KOPT-K1 (cell line): Measurements from ENCODE around the gene CSNK2A3.
"Not testable (repeated sequence)": the region's sequence is repeated elsewhere in the genome, so short reads cannot be mapped to it uniquely, and the experiment has no call there.

Source experiments
- H3K27ac ChIP-seq: fragments of 200-600 bp; sonication (generic); 2 replicates; pipeline ENCODE4 v1.5.1; 2016; ENCODE audit warnings: antibody characterized with exemption, mild to moderate bottlenecking, low read depth, low read length; ENCODE audit not compliant: poor library complexity, severe bottlenecking
- H3K36me3 ChIP-seq: fragments of 200-600 bp; sonication (generic); 2 replicates; pipeline ENCODE4 v1.5.1; 2017; ENCODE audit warnings: antibody characterized with exemption, mild to moderate bottlenecking, low read length, moderate library complexity; ENCODE audit not compliant: insufficient read depth
- H3K9me3 ChIP-seq: fragments of 200-600 bp; sonication (generic); 2 replicates; pipeline ENCODE4 v1.5.1; 2017; ENCODE audit warnings: antibody characterized with exemption, low read length, mild to moderate bottlenecking; ENCODE audit not compliant: insufficient read depth, poor library complexity, severe bottlenecking

Gene CSNK2A3

DNA sequence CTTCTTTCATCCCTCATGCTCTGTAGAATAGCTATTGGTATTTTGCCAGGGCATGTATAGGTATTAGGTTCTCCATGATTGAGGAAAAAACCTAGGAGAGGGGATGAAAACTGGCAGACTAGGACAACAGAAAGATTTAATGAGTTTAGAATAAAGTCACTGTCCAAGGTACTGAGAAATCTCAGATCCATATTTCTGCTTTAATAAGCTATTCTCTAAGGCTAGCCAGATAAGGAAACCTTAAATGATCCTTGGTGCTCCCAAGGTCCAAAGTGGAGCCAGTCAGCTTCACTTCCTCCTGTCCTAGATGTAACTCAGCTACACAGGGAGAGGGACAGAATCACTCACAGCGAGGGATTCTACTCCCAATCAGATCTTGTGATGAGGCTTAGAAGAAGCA lies 13.7 kb upstream of the CSNK2A3 start:
- Histone ChIP-seq H3K27ac (no peak overlapping the region), H3K36me3 (no peaks in the 10 kb centered on the region), H3K9me3 (no peaks in the 10 kb centered on the region)

GRCh38 chr11:11363674-11364073 lies 10.6 kb upstream of the CSNK2A3 start:
- Histone ChIP-seq H3K9me3 (no peaks in the 10 kb centered on the region), H3K27ac (no peak overlapping the region), H3K36me3 (no peaks in the 10 kb centered on the region)

- H3K9me3 ChIP-seq: no peaks in the 10 kb centered on the region
- H3K36me3 ChIP-seq: no peaks in the 10 kb centered on the region
Measured at GRCh38 chr11:11359611-11360010, 6.6 kb upstream of the CSNK2A3 start.

GRCh38 chr11:11356842-11357241 lies 3.8 kb upstream of the CSNK2A3 start:
- no peak overlapping the region for H3K27ac ChIP-seq
- H3K9me3 ChIP-seq: no peaks in the 10 kb centered on the region
- H3K36me3 ChIP-seq: no peaks in the 10 kb centered on the region

More at GRCh38 chr11:11359611-11360010, 6.6 kb upstream of the CSNK2A3 start:
- no peak overlapping the region for H3K27ac ChIP-seq

- not testable (repeated sequence) for H3K9me3 ChIP-seq, H3K36me3 ChIP-seq, H3K27ac ChIP-seq
Measured at GRCh38 chr11:11351851-11352250, 1.2 kb downstream of the CSNK2A3 start.

DNA sequence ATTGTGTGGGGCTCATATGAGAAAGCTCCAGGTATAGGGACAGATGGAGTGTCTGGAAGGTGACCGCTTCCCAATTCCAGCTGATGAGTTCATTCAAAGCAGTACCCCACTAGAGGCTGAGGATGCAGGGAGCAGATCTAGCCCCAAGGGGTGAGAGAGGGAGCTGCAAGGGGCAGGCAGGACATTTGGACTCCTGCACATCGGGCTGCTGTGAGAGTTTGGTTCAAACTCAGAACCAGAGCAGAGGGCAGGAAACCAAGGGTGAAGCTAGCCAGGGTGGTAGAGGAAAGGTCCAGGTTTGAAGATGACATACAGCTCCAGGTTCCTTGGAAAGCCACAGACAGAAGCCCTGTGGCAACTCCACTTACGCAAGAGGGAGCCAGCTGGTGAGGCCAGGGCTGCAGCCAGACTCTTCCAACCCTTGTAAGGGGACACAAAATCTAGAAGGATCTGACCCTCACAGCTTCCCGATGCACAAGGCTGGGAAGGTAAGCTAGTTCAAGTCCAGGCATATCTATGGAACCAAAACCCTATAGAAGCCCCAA lies 1.9 kb downstream of the CSNK2A3 start:
- Histone ChIP-seq H3K9me3 (no peaks in the 10 kb centered on the region), H3K36me3 (no peaks in the 10 kb centered on the region), H3K27ac (no peak overlapping the region)

GRCh38 chr11:11349870-11350337 lies 3.1 kb downstream of the CSNK2A3 start:
- H3K27ac ChIP-seq: no peak overlapping the region
- H3K36me3 ChIP-seq: no peaks in the 10 kb centered on the region
- H3K9me3 ChIP-seq: no peaks in the 10 kb centered on the region

- Histone ChIP-seq H3K9me3 (no peaks in the 10 kb centered on the region), H3K36me3 (no peaks in the 10 kb centered on the region), H3K27ac (no peak overlapping the region)
Measured at GRCh38 chr11:11349106-11349825, 3.8 kb downstream of the CSNK2A3 start.

DNA sequence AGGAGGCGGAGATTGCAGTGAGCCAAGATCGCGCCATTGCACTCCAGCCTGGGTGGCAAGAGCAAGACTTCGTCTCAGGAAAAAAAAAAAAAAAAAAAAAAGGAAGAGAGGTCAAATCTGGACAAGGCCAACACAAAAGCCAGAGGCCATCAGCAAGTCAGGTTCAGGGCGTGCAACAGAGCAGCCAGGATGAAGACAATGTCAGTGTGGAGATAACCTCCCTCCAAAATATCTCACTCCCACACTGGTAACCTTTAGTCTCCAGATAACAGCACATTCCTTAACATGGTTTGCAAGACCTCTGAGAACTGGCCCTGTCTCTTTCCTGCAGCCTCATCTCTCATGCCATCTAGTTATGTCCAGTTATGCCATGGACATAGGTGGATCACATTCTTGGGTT lies 4.7 kb downstream of the CSNK2A3 start:
- H3K9me3 ChIP-seq: no peaks in the 10 kb centered on the region
- no peaks in the 10 kb centered on the region for H3K36me3 ChIP-seq
- no peak overlapping the region for H3K27ac ChIP-seq

GRCh38 chr11:11347592-11347991 lies 5.5 kb downstream of the CSNK2A3 start:
- H3K27ac ChIP-seq: no peak overlapping the region
- H3K9me3 ChIP-seq: no peaks in the 10 kb centered on the region
- no peaks in the 10 kb centered on the region for H3K36me3 ChIP-seq

DNA sequence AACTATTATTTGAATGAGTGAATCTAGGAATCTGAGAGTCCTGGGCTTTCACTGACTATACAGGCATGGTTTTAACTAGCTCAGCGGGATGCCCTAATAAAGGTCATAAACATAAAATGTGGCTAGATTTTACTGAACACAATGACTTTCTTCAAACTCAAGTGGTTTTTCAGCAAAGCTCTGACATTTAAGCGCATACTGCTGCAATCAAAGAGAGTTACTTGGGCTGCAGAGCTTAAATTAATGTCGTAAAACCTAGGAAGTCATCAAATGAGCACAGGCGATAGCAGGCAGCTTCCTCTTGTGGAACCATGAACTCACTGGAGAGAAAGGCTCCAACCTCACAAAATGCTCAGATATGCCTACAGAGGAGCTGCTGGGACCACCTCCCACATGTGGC lies 6.7 kb downstream of the CSNK2A3 start:
- Histone ChIP-seq H3K36me3 (no peaks in the 10 kb centered on the region), H3K27ac (no peak overlapping the region), H3K9me3 (no peaks in the 10 kb centered on the region)

DNA sequence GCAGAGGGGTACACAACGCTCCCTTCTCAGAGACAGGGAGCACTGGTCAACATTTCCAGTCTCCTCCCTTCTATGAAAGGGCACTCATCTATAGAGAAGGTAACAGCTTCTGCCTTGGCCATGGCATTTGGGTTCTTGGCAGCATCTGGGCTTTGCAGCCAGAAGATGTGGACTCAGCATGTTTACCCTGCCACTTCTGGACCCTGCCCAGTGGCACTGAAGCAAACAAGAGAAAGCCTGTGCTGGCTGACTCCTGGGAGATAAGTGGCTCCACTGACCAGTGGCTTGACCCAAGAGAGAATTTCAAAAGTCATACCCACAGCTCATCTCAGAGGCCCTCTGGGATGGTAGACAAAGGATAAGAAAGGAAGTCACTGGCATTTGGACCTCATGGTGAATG lies 8.0 kb downstream of the CSNK2A3 start:
- H3K9me3 ChIP-seq: no peaks in the 10 kb centered on the region
- H3K27ac ChIP-seq: no peak overlapping the region
- H3K36me3 ChIP-seq: no peaks in the 10 kb centered on the region

- H3K9me3 ChIP-seq: no peaks in the 10 kb centered on the region
- no peaks in the 10 kb centered on the region for H3K36me3 ChIP-seq
- no peak overlapping the region for H3K27ac ChIP-seq
Measured at GRCh38 chr11:11344045-11344444, 9.0 kb downstream of the CSNK2A3 start.

DNA sequence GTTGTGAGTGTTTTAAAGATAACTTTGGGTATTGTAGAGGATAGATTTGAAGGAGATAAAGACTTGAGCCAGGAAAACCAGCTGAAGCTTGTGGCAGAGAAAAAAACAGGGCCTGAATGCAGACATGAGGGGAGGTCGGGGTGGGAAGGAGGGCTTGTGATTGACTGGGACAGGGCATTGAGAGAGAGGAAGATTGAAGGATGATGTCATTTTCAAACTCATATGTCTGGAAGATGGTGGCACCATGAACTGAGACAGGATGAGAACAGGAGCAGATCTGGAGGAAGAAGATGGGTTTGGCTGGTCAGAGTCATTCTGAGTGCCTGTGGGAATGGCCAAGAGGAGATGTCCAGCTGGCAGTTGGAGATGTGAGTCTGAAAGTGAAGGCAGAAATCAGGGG lies 14.7 kb downstream of the CSNK2A3 start:
- Histone ChIP-seq H3K36me3 (no peaks in the 10 kb centered on the region), H3K9me3 (no peaks in the 10 kb centered on the region), H3K27ac (no peak overlapping the region)

GRCh38 chr11:11336664-11337063 lies 16.4 kb downstream of the CSNK2A3 start:
- H3K27ac ChIP-seq: no peak overlapping the region
- no peaks in the 10 kb centered on the region for H3K36me3 ChIP-seq
- no peaks in the 10 kb centered on the region for H3K9me3 ChIP-seq

DNA sequence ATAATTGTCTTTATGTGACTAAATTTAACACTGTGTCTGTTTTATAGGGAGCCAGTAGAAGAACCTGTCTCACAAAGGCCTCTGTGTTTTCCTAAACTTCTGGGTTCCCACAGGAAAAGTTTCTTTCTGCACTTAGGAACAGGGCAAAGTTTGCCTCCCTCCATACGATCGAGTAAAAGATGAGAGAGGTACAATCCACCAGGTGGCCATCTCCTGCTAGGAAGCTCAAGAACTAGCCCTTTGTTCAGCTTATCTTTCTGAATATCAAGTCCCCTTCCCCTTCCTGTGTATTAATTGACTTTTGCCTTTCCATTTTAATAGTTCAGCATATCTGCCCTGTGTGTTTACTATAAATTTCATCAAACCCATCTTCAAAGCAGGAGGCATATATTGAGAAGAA lies 18.0 kb downstream of the CSNK2A3 start:
- Histone ChIP-seq H3K36me3 (no peaks in the 10 kb centered on the region), H3K9me3 (no peaks in the 10 kb centered on the region), H3K27ac (no peak overlapping the region)
